HG03460 (cell line): Measurements from ENCODE around the gene CLEC16A.

Experiments
- ATAC-seq: cut with Tn5 transposase; IDR thresholded peaks from one replicate; pipeline ENCODE4 v1.9.1; 2021; ENCODE audit not compliant: unreplicated experiment

Gene CLEC16A

DNA sequence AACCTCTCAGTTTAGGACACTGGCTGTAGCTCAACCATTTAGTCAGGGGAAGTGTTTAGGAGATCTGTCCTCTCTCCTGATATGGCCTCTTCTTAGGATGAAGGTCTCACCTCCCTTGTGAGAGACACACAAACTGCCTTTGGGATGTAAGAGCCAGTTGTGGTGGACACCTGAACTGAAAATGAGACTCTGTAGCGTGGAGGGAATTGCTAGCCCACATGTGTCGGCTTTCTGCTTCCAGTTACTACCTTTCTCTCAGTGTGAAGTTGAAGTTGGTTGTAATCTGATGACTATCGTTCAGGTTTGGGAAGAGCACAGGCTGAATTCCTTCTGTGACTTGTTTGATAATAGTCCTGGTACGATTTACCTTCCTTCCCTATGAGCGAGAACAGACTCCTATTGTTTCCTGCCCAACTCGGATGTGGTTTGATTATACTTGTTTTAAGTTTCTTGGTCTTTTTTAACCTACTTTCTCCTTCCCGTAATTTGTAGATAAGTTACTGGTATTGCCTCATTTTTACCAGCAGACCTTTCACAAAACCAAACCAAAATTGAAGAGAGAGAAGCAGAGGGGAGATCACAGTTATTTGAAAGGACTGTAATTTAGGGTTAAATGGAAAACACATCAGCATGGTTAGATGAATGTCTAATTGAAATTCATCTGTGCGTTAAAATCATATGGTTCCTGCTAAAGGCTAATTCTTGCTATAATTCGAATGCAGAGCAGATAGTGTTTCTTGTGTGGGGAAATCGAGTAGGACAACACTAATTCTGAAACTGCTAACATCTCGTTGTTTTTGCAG is 43.2 kb downstream of the CLEC16A start:
- no peak for ATAC-seq

DNA sequence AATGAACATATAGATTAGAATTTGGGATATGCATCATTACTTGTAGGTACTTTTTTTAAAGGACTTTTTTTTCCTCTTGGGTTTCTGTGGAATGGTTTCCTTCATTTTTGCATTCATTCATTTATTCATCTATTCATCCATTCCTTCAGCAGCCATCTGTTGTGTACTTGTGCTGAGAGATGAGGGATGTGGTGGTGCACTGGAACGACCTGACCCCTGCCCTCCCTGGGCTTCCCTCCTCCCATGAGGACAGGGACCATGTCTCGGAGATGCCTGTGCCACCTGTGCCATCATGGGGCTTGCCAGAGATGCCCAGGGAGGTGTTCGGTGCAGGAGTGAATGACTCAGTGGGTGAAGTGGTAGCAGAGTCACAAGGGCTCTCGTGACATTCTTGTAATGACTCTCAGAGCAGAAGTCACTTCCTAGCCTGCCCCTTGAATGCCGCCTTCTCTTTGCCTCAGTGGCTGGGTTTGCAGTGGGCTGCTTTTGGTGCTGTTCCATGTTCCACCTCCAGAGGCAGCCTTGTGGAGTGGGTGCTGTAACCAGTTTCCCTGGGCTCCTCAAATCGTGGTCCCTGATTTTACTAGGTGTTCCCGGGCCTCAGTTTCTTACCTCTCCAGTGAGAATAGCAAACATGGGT is 43.9 kb downstream of the CLEC16A start:
- no peak for ATAC-seq

DNA sequence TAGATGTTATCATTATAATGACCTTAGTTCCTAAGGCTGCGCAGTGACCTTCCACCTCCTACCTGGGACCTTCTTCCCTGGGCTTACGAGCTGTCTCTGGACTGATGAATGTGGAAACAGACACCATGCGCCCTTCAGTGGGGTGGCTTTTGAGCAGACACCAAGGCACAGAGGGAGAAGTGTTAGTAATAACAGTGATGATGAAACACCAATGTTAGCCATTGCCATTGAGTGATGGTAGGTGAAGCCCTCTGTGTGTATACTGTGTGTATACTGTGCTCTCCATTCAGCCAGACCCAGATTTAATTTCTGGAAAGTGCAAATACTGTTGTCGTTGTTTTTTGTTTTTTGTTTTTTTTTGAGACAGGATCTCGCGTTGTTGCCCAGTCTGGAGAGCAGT is 44.5 kb downstream of the CLEC16A start:
- ATAC-seq: no peak

DNA sequence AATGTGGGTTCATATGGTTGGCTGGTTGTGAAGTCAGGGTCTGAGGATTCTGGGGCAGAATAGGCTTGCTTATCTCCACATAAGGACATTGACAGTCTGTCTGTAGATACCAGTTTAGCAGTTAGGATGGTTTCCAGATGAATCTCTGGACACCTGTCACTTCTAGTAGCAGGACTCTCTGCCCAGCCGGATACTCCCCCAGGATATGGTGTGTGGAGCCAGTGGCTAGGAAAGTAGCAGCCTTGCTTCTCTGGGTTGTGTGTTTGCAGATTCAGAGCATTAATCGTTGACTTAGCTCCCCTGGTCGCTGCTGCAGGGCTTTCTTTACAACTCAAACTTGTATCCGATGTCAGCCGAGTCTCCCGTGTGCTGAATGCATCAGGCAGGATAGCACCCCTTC is 45.2 kb downstream of the CLEC16A start:
- no peak for ATAC-seq

DNA sequence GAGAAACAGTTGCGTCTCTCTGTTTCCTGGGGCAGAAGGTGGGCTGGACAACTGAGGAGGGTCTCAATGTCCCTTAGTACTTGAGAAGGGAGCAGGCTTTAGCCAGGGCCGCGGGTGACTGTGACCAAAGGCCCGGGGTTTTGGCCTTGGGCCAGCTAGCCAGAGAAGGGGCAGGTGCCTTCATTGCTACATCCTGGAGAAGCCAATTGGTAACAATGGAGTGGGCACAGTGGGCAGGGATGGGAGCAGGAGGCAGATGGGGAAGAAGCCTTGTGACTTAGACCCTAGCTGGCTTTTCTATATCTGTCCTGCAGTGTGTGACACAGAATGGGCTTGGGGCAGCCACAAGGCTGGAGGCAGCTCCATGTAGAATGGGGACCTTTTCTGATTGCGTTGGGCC is 46.0 kb downstream of the CLEC16A start:
- no peak for ATAC-seq

DNA sequence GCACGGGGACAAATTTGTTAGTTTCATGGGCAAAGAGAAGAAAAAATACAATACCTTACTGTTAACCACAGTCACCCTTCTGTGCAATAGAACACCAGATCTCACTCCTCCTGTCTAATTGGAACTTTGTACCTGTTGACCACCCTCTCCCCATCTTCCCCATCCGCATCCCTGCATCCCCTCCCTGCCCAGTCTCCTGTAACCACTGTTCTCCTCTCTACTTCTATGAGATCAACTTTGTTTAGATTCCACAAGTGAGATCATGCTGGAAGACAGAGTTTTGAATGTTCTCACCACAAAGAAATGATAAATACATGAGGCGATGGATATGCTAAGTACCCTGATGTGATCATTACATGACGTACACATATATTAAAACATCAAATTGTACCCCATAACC is 47.7 kb downstream of the CLEC16A start:
- no peak for ATAC-seq

DNA sequence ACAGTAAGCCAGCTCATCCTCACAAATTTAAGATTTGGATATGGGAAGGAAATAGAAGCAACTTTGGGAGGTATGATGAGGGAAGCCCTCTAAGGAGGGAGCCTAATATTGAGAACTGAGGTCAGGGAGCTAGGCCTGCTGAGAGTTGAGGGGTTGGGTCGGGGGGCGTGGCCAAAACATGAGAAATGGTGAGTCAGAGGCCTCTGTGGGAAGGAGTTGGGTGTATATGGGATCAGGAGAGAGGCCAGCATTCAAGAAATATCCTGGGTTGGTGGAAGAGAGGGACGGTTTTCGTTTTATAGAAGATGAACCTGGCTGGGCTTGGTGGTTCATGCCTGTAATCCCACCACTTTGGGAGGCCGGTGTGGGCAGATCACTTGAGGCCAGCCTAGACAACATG is 48.4 kb downstream of the CLEC16A start:
- ATAC-seq: no peak

DNA sequence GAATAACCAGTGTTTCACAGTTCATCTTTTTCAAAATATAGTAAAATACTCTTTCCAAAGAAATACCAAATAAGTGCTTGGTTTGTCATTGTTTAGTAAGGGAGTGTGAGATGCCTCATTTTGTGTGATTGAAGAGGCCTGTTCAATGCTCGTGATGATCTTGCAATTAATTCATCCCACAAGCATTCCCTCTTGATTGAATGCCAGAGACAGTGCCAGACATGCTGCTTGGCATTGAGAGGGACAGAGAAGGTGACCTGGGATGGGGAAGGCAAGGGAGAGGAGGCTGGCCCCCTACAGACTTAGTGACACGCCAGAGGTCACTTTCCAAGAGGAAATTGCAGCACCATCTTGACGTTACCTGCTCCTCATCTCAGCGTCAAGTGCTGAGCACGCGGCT is 49.3 kb downstream of the CLEC16A start:
- ATAC-seq: no peak

DNA sequence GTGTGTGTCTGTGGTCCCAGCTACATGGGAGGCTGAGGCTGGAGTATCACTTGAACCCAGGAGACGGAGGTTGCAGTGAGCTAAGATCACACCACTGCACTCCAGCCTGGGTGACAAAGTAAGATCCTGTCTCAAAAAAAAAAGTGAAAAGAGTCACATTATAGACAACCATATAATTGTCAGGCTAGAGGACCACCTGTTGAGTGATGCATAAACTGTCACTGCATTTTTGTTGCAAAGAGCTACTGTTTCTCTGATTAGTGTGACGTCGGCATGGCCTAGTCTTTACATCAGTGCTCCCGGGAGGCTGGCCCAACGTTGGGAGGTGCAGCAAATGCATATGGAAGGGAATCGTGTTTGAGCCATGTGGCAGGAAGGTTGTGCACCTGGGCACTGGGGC is 50.2 kb downstream of the CLEC16A start:
- no peak for ATAC-seq

DNA sequence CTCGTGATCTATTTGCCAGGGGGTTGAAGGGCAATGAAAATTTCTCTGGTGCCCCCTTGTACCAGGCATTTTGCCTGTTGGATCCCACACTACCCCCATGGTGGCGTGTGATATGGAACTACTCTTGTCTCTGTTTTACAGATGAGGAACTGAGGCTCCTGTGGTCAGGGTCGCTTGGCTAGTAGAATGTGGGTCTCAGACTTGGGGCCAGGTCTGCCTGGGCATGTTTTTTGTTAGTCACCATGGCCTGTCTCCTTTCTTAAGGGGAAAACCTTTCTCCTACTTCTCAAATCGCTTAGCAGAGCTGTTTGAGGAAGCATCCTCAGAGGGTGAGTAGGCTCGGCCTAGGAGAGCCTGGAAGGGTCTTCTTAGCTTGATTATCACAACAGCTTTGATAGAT is 51.2 kb downstream of the CLEC16A start:
- ATAC-seq: no peak

DNA sequence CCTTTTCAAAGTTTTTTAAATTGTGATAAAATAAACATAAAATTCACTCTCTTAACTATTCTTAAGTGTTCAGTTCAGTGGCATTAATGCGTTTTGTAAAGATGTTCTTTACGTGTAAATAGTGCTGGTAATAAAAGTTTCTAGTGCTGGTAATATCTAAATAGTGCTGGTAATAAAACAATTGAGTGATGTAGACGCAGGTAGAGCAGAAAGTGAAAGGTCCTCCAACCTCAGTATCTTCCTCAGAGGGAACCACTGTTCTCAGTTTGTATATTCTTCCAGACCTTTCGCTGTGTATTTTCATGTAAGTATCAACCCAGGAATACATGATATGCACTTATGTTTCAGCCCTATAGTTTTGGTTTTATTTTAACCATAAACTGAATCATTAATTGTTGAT is 53.1 kb downstream of the CLEC16A start:
- no peak for ATAC-seq

DNA sequence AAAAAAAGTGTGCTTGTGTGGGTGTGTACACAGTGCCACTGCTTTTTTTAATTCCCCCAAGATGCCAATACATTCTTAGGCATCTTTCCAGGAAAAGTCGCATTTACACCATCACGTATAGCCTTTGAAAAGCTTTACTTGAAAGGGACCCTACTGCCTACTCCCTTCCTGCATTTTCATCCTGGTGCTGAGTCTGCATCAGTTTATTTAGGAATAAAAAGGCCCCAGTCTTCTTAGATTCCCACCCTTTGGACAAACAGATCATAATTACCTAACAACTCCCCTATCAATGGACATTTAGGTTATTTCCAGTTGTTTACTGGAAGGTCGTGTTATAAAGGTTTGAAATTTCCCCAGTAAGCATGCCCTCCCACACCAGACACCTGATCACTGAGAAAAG is 54.9 kb downstream of the CLEC16A start:
- no peak for ATAC-seq

DNA sequence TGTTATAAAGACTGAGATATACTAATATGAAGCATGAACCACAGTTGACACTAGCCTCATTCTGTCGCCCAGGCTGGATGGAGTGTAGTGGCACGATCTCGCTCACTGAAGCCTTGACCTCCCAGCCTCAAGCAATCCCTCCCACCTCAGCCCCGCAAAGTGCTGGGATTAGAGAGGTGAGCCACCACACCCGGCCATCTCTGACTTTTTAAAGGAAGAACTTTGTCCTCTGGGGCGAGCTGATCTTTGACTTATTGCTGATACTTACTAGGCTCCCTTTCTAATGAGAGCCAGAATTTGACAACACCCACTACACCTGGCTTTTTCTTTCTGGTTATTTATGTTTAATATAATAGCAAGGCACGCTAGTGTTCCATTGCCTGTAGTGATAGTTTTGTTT is 57.2 kb downstream of the CLEC16A start:
- no peak for ATAC-seq

DNA sequence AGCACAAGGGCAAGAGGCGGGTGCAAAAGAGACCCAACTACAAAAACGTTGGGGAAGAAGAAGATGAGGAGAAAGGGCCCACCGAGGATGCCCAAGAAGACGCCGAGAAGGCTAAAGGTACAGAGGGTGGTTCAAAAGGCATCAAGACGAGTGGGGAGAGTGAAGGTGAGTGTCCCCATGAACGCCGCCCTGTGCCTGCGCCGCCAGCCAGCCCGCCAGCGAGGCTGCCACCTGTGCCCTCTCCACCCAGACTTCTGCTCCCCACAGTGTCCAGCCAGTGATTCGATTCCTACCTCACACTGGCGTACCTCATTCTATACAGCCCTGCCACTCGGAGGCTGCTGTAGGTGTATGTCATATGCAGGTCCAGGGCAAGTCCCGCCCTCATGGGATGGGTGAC is 58.8 kb downstream of the CLEC16A start:
- ATAC-seq: no peak

DNA sequence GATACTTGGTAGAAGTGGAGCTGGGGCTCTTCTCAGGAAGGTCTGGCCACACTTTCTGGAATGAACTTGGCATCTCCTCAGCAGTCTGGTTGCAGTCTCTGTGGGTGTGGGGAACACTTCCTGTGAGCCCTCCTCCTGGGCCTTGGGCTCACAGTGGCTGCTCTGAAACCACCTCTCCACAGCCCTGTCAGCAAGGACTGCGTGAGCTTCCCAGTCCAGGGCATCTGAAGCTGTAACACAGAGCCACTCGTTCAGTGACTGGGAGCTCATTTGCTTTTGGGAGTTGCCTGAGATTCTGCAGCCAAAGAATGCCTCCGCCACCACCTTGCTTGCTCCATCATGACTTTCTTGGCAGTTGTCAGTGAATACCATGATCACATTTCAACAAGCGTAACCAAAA is 60.0 kb downstream of the CLEC16A start:
- ATAC-seq: no peak

DNA sequence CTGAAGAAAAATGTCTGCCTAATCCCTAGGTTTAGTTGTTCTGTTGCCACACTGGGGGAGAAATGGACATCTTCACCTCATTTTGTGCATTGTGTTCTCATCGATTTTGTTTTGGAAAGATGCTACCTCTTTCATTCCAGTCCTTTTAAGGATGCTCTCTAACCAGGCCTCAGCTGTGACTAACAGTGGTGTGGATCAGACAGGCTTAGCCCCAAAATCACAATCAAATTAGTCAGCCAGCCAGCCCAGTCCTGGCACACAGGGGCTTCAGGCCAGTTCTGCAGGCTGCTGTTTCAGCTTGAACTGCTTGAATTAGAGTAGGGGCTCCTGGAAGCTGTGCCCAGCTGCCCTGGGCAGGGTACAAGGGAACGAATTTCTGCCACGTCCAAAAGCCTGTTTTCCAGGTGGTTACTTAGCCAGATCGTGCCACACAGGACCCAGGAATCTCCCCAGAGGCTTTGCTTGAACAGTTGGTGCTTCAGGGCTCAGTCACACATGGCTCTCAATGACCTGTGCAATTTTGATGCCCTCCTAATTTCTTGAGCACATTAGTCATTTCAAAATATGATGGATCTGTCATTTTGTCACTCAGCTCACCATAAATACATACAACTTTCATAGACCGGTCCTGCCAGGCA is 60.7 kb downstream of the CLEC16A start:
- no peak for ATAC-seq

DNA sequence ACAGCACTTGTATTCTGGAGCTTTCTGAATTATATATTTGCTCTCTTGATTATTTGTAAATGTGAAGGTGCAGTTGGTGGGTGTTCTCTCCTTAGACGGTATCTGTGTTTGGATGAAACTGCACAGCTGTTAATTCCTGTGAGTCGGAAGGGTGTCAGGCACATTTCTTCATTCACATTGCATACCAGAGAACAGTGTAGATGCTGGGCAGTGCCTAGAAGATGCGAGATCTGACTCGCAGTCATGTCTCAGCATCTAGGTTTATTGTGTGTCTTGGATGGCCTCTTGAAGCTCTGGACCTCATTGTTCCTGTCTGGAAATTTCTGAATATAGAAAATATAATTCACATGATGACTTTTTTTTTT is 61.2 kb downstream of the CLEC16A start:
- ATAC-seq: no peak

DNA sequence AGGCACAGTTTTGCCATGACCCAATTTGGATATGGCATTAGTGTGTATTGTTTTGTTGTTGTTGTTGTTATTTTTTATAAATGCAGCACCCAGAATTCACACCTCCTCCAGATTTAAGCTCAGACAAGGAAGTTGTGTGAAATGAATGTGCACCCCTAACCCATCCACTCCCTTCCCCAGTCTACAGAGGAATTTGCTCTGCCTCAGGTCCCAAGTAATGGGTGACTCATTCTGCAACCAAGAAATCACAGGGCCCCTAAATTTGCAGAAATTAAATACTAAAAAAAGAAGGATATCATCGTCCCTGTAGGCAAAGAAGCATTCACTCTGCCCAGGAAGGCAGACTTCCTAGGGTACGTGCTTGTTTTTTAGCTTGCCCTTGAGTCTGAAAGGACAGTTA is 62.3 kb downstream of the CLEC16A start:
- ATAC-seq: no peak

DNA sequence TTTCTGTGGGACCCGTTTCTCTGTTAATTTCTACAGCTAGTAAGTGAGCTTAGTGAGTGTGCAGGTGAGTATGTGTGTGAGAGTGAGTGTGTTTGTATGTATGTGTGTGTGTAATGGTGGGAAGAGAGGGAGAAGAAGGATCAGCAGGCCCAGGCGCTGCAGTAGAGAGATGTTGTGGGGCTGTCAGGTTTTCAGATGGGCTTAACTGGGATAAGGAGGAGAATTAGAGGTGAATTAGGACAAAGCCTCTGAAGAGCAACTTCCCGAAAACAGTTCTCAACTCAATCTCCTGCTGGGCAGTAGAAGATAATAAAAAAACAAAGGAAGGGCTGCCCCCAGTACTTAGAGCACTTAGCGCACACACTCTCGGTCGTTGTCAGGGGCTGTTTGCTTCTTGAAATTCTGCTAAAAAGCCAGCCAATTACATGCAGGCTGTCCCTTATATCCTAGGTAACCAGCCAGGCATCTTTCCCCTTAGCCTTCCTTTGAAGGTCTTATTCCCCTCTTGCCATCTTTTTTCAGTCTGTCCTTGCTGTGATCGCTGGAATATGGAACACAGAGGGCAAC is 63.4 kb downstream of the CLEC16A start:
- ATAC-seq: no peak

DNA sequence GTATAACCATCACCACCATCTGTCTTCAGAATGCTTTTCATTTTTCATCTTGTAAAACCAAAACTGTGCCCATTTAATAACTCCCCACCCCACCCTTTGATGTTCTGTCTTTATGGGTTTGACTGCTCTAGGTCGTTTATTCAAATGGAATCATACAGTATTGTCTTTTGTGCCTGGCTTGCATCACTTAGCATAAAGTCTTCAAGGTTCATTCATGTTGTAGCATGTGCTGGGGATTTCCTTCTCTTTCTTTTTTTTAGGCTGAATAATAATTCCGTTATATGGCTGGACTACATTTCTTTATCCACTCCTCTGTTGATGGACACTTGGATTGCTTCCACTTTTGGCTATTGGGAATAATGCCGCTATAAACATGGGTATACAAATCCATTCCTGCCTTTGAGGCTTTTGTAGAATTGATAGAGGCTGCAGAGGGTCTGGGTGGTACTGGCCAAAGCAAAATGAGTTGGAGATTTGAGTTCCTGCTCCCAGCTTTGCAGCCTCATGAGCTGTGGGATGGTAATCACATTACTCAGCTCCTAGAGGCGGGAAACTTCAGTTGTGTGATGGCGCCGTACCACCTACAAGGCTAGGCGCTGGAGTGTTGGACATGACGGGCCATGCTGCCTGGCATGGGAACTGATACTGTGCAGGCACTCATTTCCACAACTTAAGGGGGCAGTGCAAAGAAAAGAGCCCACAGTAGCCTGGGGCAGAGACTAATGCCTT is 64.8 kb downstream of the CLEC16A start:
- no peak for ATAC-seq

DNA sequence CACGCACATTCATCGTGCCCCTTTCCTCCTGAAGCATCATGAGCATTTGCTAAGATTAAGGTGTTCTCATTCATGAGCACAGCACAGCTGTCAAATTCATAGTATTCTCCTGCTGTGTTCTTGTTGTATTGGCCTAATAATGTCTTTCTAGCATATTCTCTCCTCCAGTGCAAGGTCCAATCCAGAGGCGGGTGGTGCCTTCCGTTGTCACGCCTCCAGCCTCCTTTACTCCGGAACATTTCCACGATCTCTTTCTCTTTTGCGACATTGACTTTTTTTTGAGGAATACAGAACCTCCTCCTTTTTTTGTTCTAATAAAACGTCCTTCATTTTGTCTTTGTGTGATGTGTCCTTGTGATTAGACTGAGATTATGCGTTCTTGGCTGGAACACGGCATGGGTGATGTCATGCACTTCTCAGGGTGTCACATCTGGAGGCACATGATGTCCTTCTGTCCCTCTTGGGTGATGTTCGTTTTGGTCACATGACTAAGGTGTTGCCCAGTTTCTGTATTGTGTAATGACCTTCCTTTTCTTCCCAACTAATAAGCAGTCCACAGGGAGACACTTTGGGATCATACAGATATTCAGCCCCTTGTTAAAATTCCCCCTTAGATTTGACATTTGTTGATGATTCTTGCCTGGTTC is 66.3 kb downstream of the CLEC16A start:
- no peak for ATAC-seq
